WERI-Rb-1 (cell line): ENCODE results near the gene PEX10.
A peak's percentile ranks its signal among the peaks of the same experiment; 100 is the strongest.

Experiments
- DNase-seq: peaks from one replicate; pipeline ENCODE4 v3.0.0-alpha.2; 2020
- H3K27ac ChIP-seq: fragments of 250-450 bp; sonication (Bioruptor Pico); 2 replicates; pipeline ENCODE4 v1.5.1; 2020; ENCODE audit warnings: mild to moderate bottlenecking, moderate library complexity
- H3K27me3 ChIP-seq: fragments of 250-450 bp; sonication (Bioruptor Pico); 2 replicates; pipeline ENCODE4 v1.5.1; 2021; ENCODE audit warnings: mild to moderate bottlenecking, low read depth, moderate library complexity; ENCODE audit not compliant: insufficient read depth, severe bottlenecking
- H3K36me3 ChIP-seq: fragments of 250-450 bp; sonication (Bioruptor Pico); 2 replicates; pipeline ENCODE4 v1.5.1; 2020; ENCODE audit warnings: mild to moderate bottlenecking, moderate library complexity
- H3K4me3 ChIP-seq: 2 replicates; pipeline ENCODE4 v1.5.1; 2011; ENCODE audit warnings: low read depth, mild to moderate bottlenecking, control low read depth, low read length
- H3K9me3 ChIP-seq: fragments of 250-450 bp; sonication (Bioruptor Pico); 2 replicates; pipeline ENCODE4 v1.5.1; 2021; ENCODE audit warnings: mild to moderate bottlenecking, moderate library complexity; ENCODE audit not compliant: severe bottlenecking
- CTCF ChIP-seq: IDR thresholded peaks from 2 replicates; pipeline ENCODE4 v1.5.1; 2011; ENCODE audit warnings: low read depth, mild to moderate bottlenecking, control low read depth, inconsistent platforms, low read length

The PEX10 gene

GRCh38 chr1:2384130-2384860 lies 28.1 kb downstream of the PEX10 start:
- Histone ChIP-seq H3K4me3 (peak overlapping the region; percentile 41), H3K9me3 (no peaks in the 10 kb centered on the region), H3K36me3 (peaks cover 6% of the 10 kb centered on the region), H3K27me3 (no peaks in the 10 kb centered on the region), H3K27ac (peak overlapping the region; percentile 62)
- no peak for DNase-seq
- TF ChIP-seq CTCF, result no peak

GRCh38 chr1:2383576-2383975 lies 28.8 kb downstream of the PEX10 start:
- Histone ChIP-seq H3K9me3 (no peaks in the 10 kb centered on the region), H3K36me3 (peaks cover 6% of the 10 kb centered on the region), H3K4me3 (no peak overlapping the region), H3K27me3 (no peaks in the 10 kb centered on the region), H3K27ac (no peak overlapping the region)
- no peak for DNase-seq
- no peak for TF ChIP-seq CTCF

- peak; percentile 87 for TF ChIP-seq CTCF
- peak; percentile 74 for DNase-seq
Observed at GRCh38 chr1:2382621-2383361, 29.6 kb downstream of the PEX10 start.

GRCh38 chr1:2381741-2382620 lies 30.4 kb downstream of the PEX10 start:
- H3K36me3 ChIP-seq, result no peaks in the 10 kb centered on the region; the same call in 1 of the 2 replicates
- TF ChIP-seq CTCF, result peak; percentile 96
- H3K4me3 ChIP-seq, result no peak overlapping the region
- H3K27ac ChIP-seq, result no peak overlapping the region
- no peaks in the 10 kb centered on the region for H3K27me3 ChIP-seq
- H3K9me3 ChIP-seq, result no peaks in the 10 kb centered on the region
- peak; percentile 83 for DNase-seq

More at GRCh38 chr1:2382621-2383361, 29.6 kb downstream of the PEX10 start:
- H3K36me3 ChIP-seq, result peaks cover 2% of the 10 kb centered on the region
- no peaks in the 10 kb centered on the region for H3K9me3 ChIP-seq
- no peak overlapping the region for H3K4me3 ChIP-seq
- no peak overlapping the region for H3K27ac ChIP-seq
- H3K27me3 ChIP-seq, result no peaks in the 10 kb centered on the region

GRCh38 chr1:2380816-2381591 lies 31.4 kb downstream of the PEX10 start:
- no peak overlapping the region for H3K4me3 ChIP-seq
- no peak overlapping the region for H3K27ac ChIP-seq
- no peaks in the 10 kb centered on the region; the same call in 1 of the 2 replicates for H3K36me3 ChIP-seq
- H3K27me3 ChIP-seq, result no peaks in the 10 kb centered on the region
- no peak for TF ChIP-seq CTCF
- H3K9me3 ChIP-seq, result no peaks in the 10 kb centered on the region
- no peak for DNase-seq
